Testis (tissue), 3 donors: Measurements from ENCODE around the gene WNT11. TPM values are rescaled to one million over a fixed set of nuclear protein-coding genes. Genes with fewer than 3 reads are reported as not detected.
A peak's percentile ranks its signal among the peaks of the same experiment; 100 is the strongest.

Experiments
- DNase-seq: peaks from one replicate; pipeline ENCODE4 v3.0.0-alpha.2; 2019
- H3K27ac ChIP-seq, 2 donors: fragments of 200-600 bp; sonication (generic); one replicate each; pipeline ENCODE4 v1.5.1; 2019
- H3K27me3 ChIP-seq: fragments of 200-600 bp; sonication (generic); one replicate; pipeline ENCODE4 v1.5.1; 2019
- H3K36me3 ChIP-seq: fragments of 200-600 bp; sonication (generic); one replicate; pipeline ENCODE4 v1.5.1; 2017; ENCODE audit warnings: low read depth; ENCODE audit errors: missing control alignments
- H3K4me1 ChIP-seq: fragments of 200-600 bp; sonication (generic); one replicate; pipeline ENCODE4 v1.5.1; 2019
- H3K4me3 ChIP-seq, 2 donors: fragments of 200-600 bp; sonication (generic); one replicate each; pipeline ENCODE4 v1.5.1; 2017 to 2019
- H3K9me3 ChIP-seq: fragments of 200-600 bp; sonication (generic); one replicate; pipeline ENCODE4 v1.5.1; 2017
- POLR2A ChIP-seq: fragments of 450-650 bp; IDR thresholded peaks from one replicate; pipeline ENCODE4 v1.6.1; 2017; ENCODE audit warnings: antibody characterized with exemption, mild to moderate bottlenecking, moderate library complexity
- WGBS, 2 donors: methylation state at CpG; one replicate each; pipeline ENCODE4 v1.1.5; 2018; 5-methylcytosine and 5-hydroxymethylcytosine counted together
- intact Hi-C: fragments of 100-400 bp; cut with DNase I; formaldehyde crosslinking; loops from one replicate; pipeline ENCODE4 v1.15.1; 2023; ENCODE audit warnings: low total_unique reads
- polyA plus RNA-seq: library from polyadenylated mRNA; stranded (reverse); fragments of 350-450 nt; fragmentation: Illumina TruSeq; extraction: RNeasy Lipid Tissue Mini Kit (QIAGEN cat#74804); gene quantifications from one replicate; pipeline ENCODE4 v1.2.3, GENCODE V29; 2014; ENCODE audit warnings: low read depth, low replicate concordance; ENCODE audit not compliant: insufficient read depth
- total RNA-seq, 2 donors: library from RNA; depleted of rRNA; stranded (reverse); fragments of >200 nt; gene quantifications; one replicate each; pipeline ENCODE4 v1.2.3, GENCODE V29; 2016
- TF ChIP-seq, protein P1 (sequence below), 3 experiments: fragments of 450-650 bp in 2 of 3; fragments of 200-600 bp in 1 of 3; sonication (generic) in 1 of 3; IDR thresholded peaks; one replicate each; pipeline ENCODE4 v1.5.1; 2016 to 2019; ENCODE audit warnings: antibody characterized with exemption in 3 of 3, mild to moderate bottlenecking in 2 of 3, moderate library complexity in 1 of 3

The WNT11 gene
- total and polyA plus RNA-seq, 3 donors from 2014 or later, result 2.7 to 4.3 (median 2.8) TPM

DNA sequence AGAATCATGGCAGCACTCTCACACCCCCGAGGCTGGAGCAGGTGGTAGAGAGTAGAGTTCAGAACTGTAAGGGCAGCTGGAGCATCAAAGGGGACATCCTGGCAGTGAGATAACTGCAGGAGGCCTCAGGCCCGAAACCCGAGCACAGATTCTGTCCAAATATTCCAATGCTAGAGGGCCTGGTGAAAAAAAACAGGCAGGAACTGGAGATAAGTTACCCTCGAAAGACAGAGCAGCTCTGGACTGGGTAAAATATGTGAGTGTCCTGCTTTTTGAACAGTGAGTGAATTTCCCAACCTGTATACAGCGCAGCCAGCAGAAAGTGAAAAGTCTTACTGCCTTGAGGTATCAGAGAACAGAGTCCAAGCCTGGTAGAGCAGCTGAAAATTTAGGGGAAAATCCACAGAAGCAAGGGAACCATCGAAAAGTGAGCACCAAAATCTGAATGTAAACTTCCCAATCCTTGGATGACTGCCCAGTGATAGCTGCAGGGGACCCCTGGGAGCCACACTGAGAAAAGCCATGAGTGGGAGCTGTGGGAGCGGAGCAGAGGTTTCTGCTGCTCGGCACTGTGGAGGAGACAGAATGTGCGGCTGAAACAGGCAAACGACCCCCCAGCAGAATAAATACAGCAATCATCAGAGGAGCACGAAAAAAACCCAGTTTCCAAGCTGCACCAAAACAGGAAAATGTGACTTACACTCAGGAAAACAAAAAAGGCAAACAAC, 50.6 kb downstream of the WNT11 start:
- H3K27ac ChIP-seq, result no peak overlapping the region
- H3K27me3 ChIP-seq, result no peaks in the 10 kb centered on the region
- H3K4me3 ChIP-seq, result no peak overlapping the region
- no peaks in the 10 kb centered on the region for H3K36me3 ChIP-seq
- DNase-seq, result no peak
- TF ChIP-seq, protein P1, sequence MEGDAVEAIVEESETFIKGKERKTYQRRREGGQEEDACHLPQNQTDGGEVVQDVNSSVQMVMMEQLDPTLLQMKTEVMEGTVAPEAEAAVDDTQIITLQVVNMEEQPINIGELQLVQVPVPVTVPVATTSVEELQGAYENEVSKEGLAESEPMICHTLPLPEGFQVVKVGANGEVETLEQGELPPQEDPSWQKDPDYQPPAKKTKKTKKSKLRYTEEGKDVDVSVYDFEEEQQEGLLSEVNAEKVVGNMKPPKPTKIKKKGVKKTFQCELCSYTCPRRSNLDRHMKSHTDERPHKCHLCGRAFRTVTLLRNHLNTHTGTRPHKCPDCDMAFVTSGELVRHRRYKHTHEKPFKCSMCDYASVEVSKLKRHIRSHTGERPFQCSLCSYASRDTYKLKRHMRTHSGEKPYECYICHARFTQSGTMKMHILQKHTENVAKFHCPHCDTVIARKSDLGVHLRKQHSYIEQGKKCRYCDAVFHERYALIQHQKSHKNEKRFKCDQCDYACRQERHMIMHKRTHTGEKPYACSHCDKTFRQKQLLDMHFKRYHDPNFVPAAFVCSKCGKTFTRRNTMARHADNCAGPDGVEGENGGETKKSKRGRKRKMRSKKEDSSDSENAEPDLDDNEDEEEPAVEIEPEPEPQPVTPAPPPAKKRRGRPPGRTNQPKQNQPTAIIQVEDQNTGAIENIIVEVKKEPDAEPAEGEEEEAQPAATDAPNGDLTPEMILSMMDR (IDR thresholded peaks at IDR 0.05), result no peak
- no peaks in the 10 kb centered on the region for H3K9me3 ChIP-seq
- intact Hi-C loops, result loop anchor here (10.0 kb wide), 1 partner anchor 261 kb away; no protein-coding TSS in a partner anchor
- WGBS, 2 donors, result 73 to 85% methylated on average over 11 of the region's 11 CpGs
- peaks cover 14% of the 10 kb centered on the region for H3K4me1 ChIP-seq

- H3K4me1 ChIP-seq, result peaks cover 14% of the 10 kb centered on the region
- no peak overlapping the region for H3K4me3 ChIP-seq
- intact Hi-C loops, result loop anchor here (10.0 kb wide), 1 partner anchor 259 kb away; no protein-coding TSS in a partner anchor
- WGBS, 2 donors, result 81 to 82% methylated on average over 6 of the region's 6 CpGs
- no peaks in the 10 kb centered on the region for H3K36me3 ChIP-seq
- TF ChIP-seq POLR2A, result no peak
- TF ChIP-seq, protein P1 (IDR thresholded peaks at IDR 0.05), result no peak
- DNase-seq, result no peak
- no peaks in the 10 kb centered on the region for H3K9me3 ChIP-seq
- H3K27ac ChIP-seq, result no peak overlapping the region
- H3K27me3 ChIP-seq, result no peaks in the 10 kb centered on the region
These were observed 52.8 kb downstream of the WNT11 start for GRCh38 chr11:76153571-76153923.

DNA sequence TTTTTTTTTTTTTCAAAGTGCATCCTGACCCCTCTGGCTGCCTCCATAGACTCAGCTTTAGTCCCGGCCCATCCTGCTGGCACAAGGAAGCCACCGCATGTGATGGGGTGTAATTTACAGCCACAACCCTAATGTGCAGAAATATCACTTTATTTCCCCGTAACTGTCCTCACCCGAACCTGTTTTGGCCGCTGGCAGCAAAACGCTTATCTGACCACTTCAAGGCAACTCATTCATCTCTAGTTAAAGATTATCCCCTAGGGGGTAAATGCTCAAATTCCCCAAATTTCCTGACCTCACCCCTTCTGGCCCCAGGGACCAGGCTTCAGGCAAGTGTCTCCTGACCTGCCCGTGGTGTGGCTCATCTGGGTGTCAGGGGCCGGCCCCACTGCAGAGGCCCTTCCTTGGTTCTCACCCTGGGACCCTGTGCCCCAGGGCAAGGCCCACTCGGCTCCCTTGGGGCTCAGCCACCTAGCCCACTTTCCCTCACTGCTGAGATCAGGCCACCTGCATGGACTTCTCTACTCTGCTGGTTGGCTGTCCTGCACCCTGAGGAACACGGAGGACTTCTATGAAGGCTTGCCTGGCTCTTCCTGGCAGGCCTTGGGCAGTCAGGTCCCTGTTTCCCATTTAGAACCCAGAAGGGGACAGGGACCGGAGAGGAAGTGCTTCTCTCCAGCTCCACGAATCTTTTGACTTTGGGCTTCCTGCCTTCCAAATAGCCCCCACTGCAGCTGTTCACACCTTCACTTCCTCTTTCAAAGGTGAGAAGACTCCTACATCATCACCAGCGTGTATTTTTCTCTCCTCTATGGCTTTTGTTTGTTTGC, 53.3 kb downstream of the WNT11 start:
- TF ChIP-seq, protein P1 (IDR thresholded peaks at IDR 0.05), result no peak
- no peak for TF ChIP-seq POLR2A
- WGBS, 2 donors, result 42 to 60% methylated on average over 12 to 13 of the region's 13 CpGs
- no peak for DNase-seq
- no peaks in the 10 kb centered on the region for H3K27me3 ChIP-seq
- intact Hi-C loops, result loop anchor here (10.0 kb wide), 1 partner anchor 258 kb away; no protein-coding TSS in a partner anchor
- H3K27ac ChIP-seq, result no peak overlapping the region
- H3K36me3 ChIP-seq, result no peaks in the 10 kb centered on the region
- H3K4me1 ChIP-seq, result peaks cover 12% of the 10 kb centered on the region
- no peaks in the 10 kb centered on the region for H3K9me3 ChIP-seq
- H3K4me3 ChIP-seq, result peak overlapping the region; percentile 40 to 58

- TF ChIP-seq POLR2A, result no peak
- TF ChIP-seq, protein P1 (IDR thresholded peaks at IDR 0.05), result peak; percentile 90 to 93 (median 92)
- no peak overlapping the region for H3K27ac ChIP-seq
- H3K27me3 ChIP-seq, result no peaks in the 10 kb centered on the region
- peak overlapping the region; percentile 40 to 58 for H3K4me3 ChIP-seq
- WGBS, 2 donors, result 9 to 10% methylated on average over 23 to 30 of the region's 30 CpGs
- intact Hi-C loops, result loop anchor here (10.0 kb wide), 1 partner anchor 257 kb away; no protein-coding TSS in a partner anchor
- peaks cover 11% of the 10 kb centered on the region for H3K4me1 ChIP-seq
- peak; percentile 93 for DNase-seq
- no peaks in the 10 kb centered on the region for H3K9me3 ChIP-seq
- H3K36me3 ChIP-seq, result no peaks in the 10 kb centered on the region
These were observed 54.1 kb downstream of the WNT11 start for GRCh38 chr11:76152086-76152681.
